NCI-H526 treated with DMSO at 0.1 percent for 48 hours (cell line): ENCODE results near the gene ARHGEF16.
A peak's percentile ranks its signal among the peaks of the same experiment; 100 is the strongest.

ENCODE experiments used
- DNase-seq: peaks from one replicate; lab custom pipeline; 2025; lab: John Stamatoyannopoulos, UW

Gene ARHGEF16

DNA sequence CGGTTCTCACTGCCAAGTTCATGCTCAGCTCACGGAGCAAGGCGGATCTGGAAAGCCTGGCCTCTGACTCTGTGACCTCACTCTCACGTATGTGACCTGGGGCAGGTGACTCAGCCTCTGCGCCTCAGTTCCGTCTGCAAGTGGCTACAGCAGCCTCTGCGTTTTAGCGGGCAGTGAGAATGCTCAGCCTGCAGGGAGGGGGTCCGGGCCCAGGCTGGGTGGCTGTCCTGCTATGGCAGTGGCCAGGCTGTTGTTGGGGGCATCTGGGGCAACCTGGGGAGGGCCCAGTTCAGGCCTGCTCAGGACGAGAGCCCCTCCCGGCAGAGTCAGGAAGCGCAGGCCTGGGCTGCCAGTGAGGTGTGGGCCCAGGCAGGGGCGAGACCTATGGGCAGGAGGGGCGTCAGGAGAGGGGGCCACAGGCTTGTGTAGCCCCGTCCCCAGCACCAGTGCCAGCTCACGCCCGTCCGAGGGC, 27.9 kb downstream of the ARHGEF16 start:
- DNase-seq, result no peak

- DNase-seq, result no peak
These were observed 28.9 kb downstream of the ARHGEF16 start for GRCh38 chr1:3483380-3483779.

DNA sequence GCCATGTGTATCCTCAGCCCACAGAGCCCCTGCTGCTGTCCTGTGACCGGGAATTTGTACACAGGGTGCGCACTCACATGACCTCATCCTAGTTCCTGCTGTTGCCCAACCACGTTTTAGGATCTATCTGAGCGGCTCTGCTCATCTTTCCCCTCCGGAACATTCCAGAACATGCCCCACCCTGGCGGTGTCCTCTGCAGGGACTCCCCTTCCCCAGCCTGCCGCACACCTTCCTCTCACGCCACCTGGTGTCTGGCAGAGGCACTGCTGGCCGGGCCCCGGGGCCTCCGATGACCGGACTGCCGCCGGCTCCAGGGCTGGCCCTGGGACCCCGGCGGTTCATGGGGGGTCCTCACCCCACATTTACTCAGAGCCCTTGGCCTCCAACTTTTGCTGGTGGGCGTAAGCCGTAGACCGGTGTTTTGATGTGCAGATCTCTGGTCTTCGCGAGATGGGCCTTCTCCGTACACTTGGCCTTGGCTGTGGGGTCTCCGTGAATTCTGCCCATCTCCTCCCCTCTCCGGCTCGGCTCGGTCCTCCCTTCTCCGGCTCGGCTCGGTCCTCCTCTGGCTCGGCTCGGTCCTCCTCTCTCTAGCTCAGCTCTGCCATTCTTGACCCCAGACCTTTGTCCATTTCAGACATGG, 29.5 kb downstream of the ARHGEF16 start:
- DNase-seq, result no peak

- no peak for DNase-seq
These were observed 30.6 kb downstream of the ARHGEF16 start for GRCh38 chr1:3485016-3485415.

- no peak for DNase-seq
These were observed 34.0 kb downstream of the ARHGEF16 start for GRCh38 chr1:3488432-3488831.

GRCh38 chr1:3490046-3490745, 35.7 kb downstream of the ARHGEF16 start:
- no peak for DNase-seq

DNA sequence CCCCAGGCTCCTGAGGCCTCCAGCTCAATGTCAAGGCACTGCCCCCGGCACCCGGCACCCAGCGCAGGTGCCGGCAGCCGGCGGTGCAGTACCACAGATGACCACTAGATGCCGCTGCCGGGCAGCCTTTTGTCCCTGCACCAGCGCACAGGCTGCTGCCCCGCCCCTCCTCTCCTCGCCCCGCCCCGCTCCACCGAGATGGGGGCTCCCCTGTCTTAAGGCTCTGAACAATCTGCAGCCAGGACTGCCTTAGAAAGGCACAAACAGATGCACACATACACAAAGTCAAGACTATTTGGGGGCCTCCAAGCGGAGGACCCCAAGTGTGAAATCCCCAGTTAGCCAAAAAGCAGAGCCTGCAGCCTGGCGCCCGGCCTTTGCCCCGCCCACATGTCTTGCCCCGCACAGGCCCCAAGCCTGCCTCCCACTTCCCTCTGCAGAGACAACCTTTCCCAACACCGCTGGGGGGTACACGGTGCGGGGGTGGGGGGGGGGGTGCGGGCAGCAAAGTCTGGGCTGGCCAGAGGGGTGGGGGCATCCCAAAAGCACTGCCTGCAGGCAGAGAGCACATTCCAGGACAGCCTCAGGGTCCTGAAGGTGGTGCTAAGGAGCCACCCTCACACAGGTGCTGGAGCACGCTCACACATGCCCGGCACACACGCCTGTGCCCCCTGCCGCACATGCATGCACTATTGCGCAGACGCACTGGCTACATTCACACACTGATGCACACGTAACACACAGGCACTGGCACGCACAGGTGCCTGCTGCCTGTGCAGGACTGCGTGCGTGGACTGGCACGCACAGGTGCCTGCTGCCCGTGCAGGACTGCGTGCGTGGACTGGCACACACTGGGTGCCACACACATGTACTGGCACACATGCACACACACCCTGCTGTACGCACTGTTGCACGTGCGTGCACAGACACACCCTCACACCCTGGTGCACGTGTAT, 37.1 kb downstream of the ARHGEF16 start:
- peak; percentile 52 for DNase-seq

DNA sequence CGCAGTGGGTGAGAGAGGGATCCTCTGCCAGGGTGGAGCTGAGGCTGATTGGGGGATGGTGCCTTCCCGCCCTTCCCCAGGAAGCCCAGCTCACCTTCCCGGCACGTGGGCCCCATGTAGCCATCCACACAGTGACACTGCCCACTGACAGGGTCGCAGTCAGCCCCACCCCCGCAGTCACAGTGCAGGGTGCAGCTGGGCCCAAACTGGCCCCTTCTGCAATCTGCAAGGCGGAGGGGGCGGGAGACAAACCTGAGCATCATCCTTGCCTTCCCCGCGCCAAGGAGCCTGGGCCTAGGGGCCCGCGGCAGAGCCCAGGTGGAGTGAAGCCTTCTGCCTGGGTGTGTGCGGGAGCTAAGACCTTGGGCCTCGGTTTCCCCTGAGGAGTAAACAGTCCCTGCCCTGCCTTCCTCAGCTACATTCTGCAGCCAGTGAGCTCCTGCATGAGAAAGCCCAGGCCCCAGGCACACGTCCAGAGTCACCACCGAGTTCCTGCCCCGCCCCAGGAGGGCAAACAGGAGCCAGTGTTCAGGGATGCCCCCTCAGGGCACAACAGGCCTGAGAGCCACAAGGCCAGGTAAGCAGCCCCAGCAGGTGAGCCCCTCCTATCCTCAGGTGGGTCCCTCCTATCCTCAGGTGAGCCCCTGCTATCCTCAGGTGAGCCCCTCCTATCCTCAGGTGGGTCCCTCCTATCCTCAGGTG, 38.2 kb downstream of the ARHGEF16 start:
- DNase-seq, result no peak

DNA sequence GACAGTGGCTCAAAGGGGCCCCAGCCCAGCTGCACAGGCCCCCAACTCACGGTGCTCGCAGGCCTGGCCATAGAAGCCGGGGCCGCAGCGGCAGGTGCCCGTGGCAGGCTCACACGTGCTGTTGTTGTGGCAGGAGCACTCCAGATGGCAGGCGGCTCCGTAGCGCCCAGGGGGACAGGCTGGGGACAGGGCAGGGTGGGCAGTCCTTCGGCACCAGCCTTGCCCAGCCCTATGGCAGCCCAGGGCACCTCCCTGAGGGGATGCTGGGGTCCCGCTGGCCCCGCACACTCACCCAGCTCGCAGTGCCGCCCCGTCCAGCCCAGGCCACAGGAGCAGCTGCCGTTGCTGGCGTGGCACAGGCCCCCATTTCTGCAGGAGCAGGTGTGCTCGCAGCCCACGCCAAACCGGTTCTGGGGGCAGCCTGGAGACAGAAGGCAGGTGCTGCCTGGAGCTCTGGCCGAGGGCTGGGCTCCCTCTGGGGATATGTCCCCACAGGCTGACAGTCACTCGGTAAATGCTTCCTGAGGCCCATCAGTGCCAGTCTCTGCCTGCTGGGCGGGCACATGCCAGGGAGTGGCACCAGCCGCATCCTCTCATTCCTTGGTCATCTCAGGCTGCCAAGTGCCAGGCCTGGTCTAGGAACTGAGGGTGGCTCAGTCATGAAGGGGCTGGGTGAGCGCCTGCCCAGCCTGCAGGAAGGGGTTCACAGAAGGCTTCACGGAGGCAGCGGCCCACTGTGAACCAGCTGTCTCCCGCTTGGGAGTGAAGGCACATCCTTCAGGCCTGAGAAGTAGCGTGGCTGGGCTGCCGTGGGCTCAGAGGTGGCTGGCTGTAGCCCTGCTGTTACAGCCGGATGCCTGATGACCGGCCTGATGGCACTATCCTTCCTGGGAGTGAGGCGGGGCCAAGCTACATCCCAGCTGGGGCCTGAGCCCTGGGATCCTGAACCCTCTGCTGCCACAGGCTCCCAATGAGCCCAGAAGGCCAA, 40.1 kb downstream of the ARHGEF16 start:
- peak; percentile 33 for DNase-seq

- no peak for DNase-seq
These were observed 41.6 kb downstream of the ARHGEF16 start for GRCh38 chr1:3495776-3496745.

- DNase-seq, result no peak
These were observed 42.5 kb downstream of the ARHGEF16 start for GRCh38 chr1:3496916-3497315.

DNA sequence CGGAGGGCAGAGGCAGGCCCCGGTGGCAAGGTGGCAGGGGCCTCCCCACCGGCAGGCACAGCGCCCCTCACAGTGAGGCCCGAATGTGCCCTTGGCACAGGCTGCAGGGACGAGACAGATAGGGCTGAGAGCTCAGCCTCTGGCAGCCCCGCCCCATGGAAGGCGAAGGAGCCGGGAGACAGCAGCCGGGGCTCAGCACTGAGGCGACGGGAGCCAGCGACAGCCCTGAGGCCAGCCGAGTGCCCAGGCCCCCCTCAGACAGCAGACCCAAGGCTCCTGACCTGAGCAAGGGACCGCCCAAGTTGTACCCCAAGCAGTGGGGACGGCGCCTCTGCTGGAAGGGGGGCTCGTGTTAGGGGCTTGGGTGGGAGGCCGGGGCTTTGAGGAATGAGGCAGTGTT, 43.1 kb downstream of the ARHGEF16 start:
- no peak for DNase-seq

DNA sequence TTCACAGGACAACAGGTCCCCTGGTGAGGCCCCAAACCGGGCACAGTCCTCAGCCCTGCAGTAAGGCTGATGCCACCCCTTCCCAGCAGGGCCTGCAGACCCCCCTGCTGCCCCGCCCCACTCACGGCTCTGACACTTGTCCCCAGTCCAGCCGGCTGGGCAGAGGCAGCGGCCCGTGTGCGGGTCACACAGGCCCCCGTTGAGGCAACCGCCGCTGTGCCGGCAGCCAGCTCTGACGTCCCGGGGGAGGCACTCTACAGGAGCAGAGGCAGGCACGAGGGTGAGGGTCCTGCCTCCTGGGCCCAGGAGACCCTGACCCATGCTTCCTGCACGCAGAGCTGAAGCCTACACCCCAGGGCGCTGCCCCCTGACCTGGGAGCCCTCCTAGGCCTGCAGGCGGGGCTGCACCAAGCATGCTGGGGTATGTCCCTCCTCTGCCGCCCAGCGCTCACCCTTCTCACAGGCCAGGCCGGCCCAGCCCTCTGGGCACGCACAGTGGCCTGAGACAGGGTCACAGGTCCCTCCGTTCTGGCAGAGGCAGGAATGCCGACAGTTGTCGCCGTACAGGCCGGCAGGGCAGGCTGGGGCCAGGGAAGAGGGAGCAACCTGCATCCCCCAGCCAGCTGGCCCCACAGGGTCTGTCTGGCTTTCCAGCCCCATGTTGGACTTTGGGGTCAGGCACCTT, 43.9 kb downstream of the ARHGEF16 start:
- DNase-seq, result no peak

DNA sequence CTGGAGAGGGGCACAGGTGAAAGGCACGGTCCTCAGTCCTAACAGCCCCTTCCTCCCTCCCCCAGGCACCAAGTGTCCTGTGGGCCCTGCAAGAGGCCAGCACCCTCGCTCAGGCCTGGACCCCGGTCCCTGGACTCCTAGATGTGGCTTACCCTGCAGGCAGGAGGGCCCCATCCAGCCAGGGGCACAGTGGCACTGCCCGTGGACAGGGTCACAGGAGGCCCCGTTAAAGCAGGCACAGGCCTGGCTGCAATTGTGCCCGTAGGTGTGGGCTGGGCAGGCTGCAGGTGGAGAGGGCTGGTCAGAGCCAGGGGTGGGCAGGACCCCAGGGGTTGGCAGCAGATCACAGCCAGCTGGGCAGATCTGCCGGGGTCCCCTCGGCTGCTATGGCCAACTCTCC, 44.5 kb downstream of the ARHGEF16 start:
- no peak for DNase-seq

GRCh38 chr1:3499611-3500010, 45.1 kb downstream of the ARHGEF16 start:
- DNase-seq, result no peak

DNA sequence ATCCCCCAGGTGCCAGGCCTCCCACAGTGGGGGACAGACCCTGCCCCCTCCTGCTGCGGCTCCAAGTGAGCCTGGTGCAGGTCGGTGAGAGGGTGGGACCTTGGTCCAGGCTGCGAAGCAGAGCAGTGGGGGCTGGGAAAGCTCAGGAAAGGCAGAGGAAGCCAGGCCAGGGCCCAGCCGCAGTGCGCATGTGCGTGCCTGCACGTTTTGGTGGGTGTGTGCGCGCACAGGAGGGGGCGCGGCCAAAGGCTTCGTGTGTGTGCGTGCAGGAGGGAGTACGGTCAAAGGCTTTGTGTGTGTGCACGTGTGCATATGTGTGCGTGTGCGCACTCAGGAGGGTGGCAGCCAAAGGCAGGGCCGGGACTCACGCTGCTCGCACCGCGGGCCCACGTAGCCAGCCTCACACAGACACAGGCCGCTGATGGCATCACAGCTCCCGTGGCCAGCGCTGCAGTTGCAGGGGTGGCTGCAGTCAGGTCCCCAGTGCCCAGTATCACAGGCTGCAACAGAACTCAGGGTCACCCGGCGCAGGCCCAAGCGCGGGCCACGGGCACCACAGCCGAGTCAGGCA, 45.9 kb downstream of the ARHGEF16 start:
- DNase-seq, result no peak

DNA sequence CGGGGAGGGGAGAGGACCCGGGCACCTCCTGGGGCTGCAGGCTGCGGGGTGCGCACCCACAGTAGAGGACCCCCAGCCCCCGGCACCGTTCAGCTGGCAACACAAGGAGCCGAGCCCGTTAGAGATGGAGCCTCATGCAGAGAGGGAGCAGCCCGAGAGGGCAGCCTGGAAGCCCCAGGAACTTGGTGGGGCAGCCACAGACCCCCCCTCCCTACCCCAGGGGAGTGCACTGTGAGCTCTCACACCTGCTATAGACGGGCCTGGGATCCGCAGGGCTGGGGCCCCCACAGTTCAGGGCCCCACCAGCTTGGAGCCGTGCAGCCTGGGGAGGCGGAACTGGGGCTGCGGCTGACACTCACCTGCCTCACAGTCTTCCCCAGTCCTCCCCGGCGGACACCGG, 47.0 kb downstream of the ARHGEF16 start:
- no peak for DNase-seq

DNA sequence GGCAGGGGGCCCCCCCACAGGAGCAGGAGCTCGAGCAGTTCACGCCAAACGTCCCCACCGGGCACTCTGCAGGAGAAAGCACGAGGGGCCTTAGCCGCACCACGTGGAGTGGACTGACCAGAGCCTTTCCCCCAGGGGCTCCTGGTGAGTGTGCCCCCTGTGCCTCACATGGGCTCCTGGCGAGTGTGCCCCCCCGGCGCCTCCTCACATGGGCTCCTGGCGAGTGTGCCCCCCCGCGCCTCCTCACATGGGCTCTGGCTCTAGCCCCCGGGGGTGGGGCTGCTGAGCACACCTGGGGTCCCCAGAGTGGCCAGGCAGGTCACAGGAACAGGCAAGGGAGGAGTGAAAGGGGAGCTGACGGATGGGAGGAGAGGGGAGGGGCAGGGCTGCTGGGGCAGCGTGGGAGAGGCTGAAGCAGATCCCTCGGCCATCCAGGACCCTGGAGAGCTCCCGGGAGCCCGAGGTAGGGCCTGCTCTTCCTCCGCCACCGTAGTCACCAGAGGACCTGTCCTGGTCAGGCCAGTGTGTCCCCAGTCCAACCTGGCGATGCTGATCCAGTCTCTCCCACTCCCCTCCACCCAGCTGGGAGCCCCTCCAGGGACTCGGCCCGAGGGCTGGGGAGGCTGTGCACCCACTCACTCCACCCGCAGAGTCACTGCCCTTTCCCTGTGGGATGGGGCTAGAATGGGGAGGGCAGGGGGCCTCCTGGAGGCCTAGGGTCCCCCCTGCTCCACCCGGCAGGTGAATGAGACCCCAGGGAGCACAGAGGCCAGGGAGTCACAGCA, 47.6 kb downstream of the ARHGEF16 start:
- DNase-seq, result no peak
